ENCODE measurements around the gene TSKU. TPM values are rescaled to one million over a fixed set of nuclear protein-coding genes. Genes with fewer than 3 reads are reported as not detected.

TSKU gene
- total RNA-seq, 4 donors from 2014 or later: 32.0 to 80.7 (median 63.4) TPM

- 90% methylated on average over 3 to 8 of the region's 8 CpGs for WGBS, 2 donors (ENCODE audit: low coverage in 1 of 2)
- H3K4me1 ChIP-seq: peaks cover 4 to 25% (median 17%) of the 10 kb centered on the region in 4 donors
- H3K27ac ChIP-seq: peak overlapping the region in 1 of 4 donors; percentile 64
- no peak for DNase-seq
- no peaks in the 10 kb centered on the region for H3K27me3 ChIP-seq
- in situ Hi-C loops (cut with MboI; ENCODE audit: low pct_ligation_motif_present in 1 of 4, low pct_unique_long_range_greater_than_20kb in 1 of 4, low sequenced_read_pairs in 3 of 4) (loop anchor here in 1 of 4 donors (25.0 kb wide), 1 partner anchor 290 kb away; the partner anchor contains the start of gene B3GNT6), intact Hi-C loops (cut with DNase I; ENCODE audit: low total_unique reads) (no loop called here)
- no peak overlapping the region for H3K4me3 ChIP-seq
- H3K9me3 ChIP-seq: no peaks in the 10 kb centered on the region
- H3K36me3 ChIP-seq: no peaks in the 10 kb centered on the region
- no peak for TF ChIP-seq EP300 (IDR thresholded peaks at IDR 0.05; ENCODE audit: low read depth)
- TF ChIP-seq POLR2AphosphoS5 (IDR thresholded peaks at IDR 0.05): no peak
- TF ChIP-seq POLR2A (IDR thresholded peaks at IDR 0.05): no peak
- TF ChIP-seq CTCF (IDR thresholded peaks at IDR 0.05): no peak
These were observed 35.8 kb upstream of the TSKU start for GRCh38 chr11:76747153-76747914.

DNA sequence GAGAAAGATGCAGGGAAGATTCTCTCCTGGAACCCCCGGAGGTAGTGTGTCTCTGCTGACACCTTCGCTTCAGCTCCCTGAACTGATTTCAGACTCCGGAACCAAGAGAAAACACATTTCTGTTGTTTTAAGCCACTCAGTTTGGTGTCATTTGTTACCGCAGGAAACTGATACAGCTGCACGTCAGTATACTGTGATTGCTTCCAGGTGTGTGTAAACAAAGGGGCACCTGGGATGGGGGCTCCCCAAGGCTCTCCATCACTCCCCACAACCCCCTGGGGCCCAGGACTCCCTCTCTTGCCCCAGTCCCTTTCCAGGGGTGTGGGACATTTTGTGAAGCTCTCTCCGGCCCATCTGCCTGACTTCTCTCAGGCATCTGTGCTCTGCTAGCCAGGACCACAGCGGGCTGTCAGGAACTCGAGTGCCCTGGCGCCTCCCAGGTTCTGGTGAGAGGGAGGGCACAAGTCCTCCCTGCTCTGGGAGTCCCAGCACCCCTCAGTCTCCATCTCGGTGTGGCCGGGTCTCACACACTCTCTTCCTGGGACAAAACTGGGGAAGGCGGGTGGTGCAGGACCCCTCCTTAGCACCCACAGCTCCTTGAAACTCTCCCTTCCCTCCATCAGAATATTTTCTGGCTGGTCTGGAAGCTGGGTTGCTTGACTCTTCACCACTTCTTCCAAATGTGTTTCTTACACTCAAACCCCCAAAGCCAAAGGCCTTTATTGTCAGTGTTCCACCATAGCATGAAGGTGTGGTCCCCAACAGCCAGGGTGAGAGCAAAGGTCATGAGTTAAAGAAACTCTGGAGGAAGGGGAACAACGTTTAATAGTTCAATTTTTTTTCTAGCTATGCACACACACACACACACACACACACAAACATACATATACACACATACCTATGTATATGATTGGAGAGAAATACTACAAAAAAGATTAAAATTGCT, 35.0 kb upstream of the TSKU start:
- Histone ChIP-seq H3K27ac (peak overlapping the region in 3 of 4 donors; percentile 18 to 64 (median 35)), H3K9me3 (no peaks in the 10 kb centered on the region), H3K36me3 (no peaks in the 10 kb centered on the region), H3K4me3 (no peak overlapping the region), H3K27me3 (no peaks in the 10 kb centered on the region), H3K4me1 (peaks cover 4 to 34% (median 26%) of the 10 kb centered on the region in 4 donors)
- no peak for TF ChIP-seq POLR2AphosphoS5 (IDR thresholded peaks at IDR 0.05)
- TF ChIP-seq CTCF (IDR thresholded peaks at IDR 0.05): no peak
- TF ChIP-seq EP300 (IDR thresholded peaks at IDR 0.05; ENCODE audit: low read depth): no peak
- no peak for TF ChIP-seq POLR2A (IDR thresholded peaks at IDR 0.05)
- intact Hi-C loops (cut with DNase I; ENCODE audit: low total_unique reads): no loop called here
- in situ Hi-C loops (cut with MboI; ENCODE audit: low pct_ligation_motif_present in 1 of 4, low pct_unique_long_range_greater_than_20kb in 1 of 4, low sequenced_read_pairs in 3 of 4): loop anchor here in 1 of 4 donors (25.0 kb wide), 1 partner anchor 289 kb away; the partner anchor contains the start of gene B3GNT6
- 73 to 81% methylated on average over 4 to 13 of the region's 13 CpGs for WGBS, 2 donors (ENCODE audit: low coverage in 1 of 2)
- no peak for DNase-seq

- H3K4me1 ChIP-seq: peaks cover 4 to 35% (median 26%) of the 10 kb centered on the region in 4 donors
- H3K4me3 ChIP-seq: no peak overlapping the region
- intact Hi-C loops (cut with DNase I; ENCODE audit: low total_unique reads) (no loop called here), in situ Hi-C loops (cut with MboI; ENCODE audit: low pct_ligation_motif_present in 1 of 4, low pct_unique_long_range_greater_than_20kb in 1 of 4, low sequenced_read_pairs in 3 of 4) (loop anchor here in 1 of 4 donors (25.0 kb wide), 1 partner anchor 288 kb away; the partner anchor contains the start of gene B3GNT6)
- no peaks in the 10 kb centered on the region for H3K36me3 ChIP-seq
- TF ChIP-seq POLR2AphosphoS5 (IDR thresholded peaks at IDR 0.05) (no peak), EP300 (IDR thresholded peaks at IDR 0.05; ENCODE audit: low read depth) (no peak), CTCF (IDR thresholded peaks at IDR 0.05) (no peak)
- WGBS, 2 donors (ENCODE audit: low coverage in 1 of 2): 68 to 74% methylated on average over 3 to 5 of the region's 5 CpGs
- H3K27ac ChIP-seq: peak overlapping the region in 1 of 4 donors; percentile 64
- H3K27me3 ChIP-seq: no peaks in the 10 kb centered on the region
- H3K9me3 ChIP-seq: no peaks in the 10 kb centered on the region
- DNase-seq: no peak
These were observed 34.2 kb upstream of the TSKU start for GRCh38 chr11:76748948-76749347.

DNA sequence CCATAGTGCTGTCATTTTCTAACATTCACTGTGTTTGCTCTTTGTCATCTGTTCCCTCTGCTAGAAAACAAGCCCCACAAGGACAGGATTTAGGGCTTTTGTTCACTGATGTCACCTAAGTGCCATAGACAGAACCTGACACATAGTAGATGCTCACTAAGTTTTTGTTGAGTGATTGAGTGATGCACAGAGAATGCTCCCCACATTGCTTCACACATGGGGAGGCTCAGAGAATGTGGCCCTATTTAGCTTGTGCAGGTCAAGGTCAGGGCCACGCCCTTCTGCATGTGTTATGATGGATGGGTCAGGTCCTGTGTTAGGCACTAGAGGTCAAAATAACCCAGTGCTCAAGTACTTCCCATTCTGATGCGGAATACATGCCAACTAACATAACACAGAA, 33.1 kb upstream of the TSKU start:
- intact Hi-C loops (cut with DNase I; ENCODE audit: low total_unique reads) (no loop called here), in situ Hi-C loops (cut with MboI; ENCODE audit: low pct_ligation_motif_present in 1 of 4, low pct_unique_long_range_greater_than_20kb in 1 of 4, low sequenced_read_pairs in 3 of 4) (no loop called here)
- DNase-seq: no peak
- Histone ChIP-seq H3K27ac (no peak overlapping the region), H3K36me3 (no peaks in the 10 kb centered on the region), H3K27me3 (no peaks in the 10 kb centered on the region), H3K4me1 (peaks cover 4 to 29% (median 25%) of the 10 kb centered on the region in 4 donors), H3K9me3 (no peaks in the 10 kb centered on the region), H3K4me3 (no peak overlapping the region)
- WGBS, 2 donors (ENCODE audit: low coverage in 1 of 2): 66% methylated on average over 2 of the region's 2 CpGs; no CpG with 5 or more reads in 1 of the 2 donors
- no peak for TF ChIP-seq POLR2AphosphoS5 (IDR thresholded peaks at IDR 0.05)
- no peak for TF ChIP-seq CTCF (IDR thresholded peaks at IDR 0.05)
- no peak for TF ChIP-seq EP300 (IDR thresholded peaks at IDR 0.05; ENCODE audit: low read depth)
- TF ChIP-seq POLR2A (IDR thresholded peaks at IDR 0.05): no peak

Data from transverse colon (tissue), 4 donors.